ENCODE measurements around the gene NLK.

Gene NLK

DNA sequence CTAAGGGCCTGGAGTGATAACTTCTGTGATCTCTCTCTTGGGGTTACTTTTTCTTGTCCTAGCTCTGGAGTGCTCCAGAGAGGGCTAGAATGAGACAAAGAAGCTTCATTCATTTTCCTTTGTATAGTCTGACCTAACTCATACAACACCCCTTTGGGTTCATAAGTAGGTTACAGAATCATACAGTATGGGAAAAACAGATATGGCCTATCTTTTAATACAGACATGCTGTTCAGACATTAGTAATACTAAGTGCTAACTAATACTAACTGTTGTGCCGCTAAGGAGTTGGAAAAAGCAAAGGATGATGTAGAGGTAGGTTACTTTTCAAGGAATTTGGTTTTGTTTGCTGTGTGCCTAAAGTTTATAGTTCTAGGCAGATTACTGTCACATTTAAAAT lies 84.7 kb downstream of the NLK start:
- Histone ChIP-seq H3K4ac (ENCODE audit: low read length) (no peak overlapping the region), H3K18ac (ENCODE audit: low read length) (no peak overlapping the region), H3K4me1 (ENCODE audit: control insufficient read depth in 2 of 2, insufficient read depth in 1 of 2, low read depth in 1 of 2, low read length in 2 of 2) (peaks cover 0 to 7% of the 10 kb centered on the region in 2 donors), H3K27ac (replicated peaks; ENCODE audit: low read length) (no peak overlapping the region), H2BK12ac (ENCODE audit: low read length) (no peak overlapping the region), H2BK5ac (ENCODE audit: low read length) (no peak overlapping the region), H2AFZ (ENCODE audit: low read length) (no peak overlapping the region), H3K9me3 (replicated peaks in 1 of 2; ENCODE audit: control insufficient read depth in 2 of 2, insufficient read depth in 1 of 2, low read depth in 1 of 2, low read length in 2 of 2) (no peaks in the 10 kb centered on the region), H3K23ac (ENCODE audit: low read depth, low read length, poor library complexity) (no peak overlapping the region), H3K36me3 (replicated peaks in 1 of 2; ENCODE audit: control insufficient read depth in 2 of 2, insufficient read depth in 2 of 2, low read length in 2 of 2) (peaks cover 0 to 38% of the 10 kb centered on the region in 2 donors), H3K4me3 (ENCODE audit: low read length in 2 of 2) (no peak overlapping the region), H3K27me3 (ENCODE audit: control insufficient read depth in 3 of 3, insufficient read depth in 3 of 3, low read depth in 1 of 3, low read length in 3 of 3) (peaks cover 0 to 3% (median 0%) of the 10 kb centered on the region in 3 experiments), H2BK15ac (ENCODE audit: low read length) (no peak overlapping the region), H4K8ac (ENCODE audit: low read depth, low read length) (no peak overlapping the region), H4K91ac (ENCODE audit: low read depth, low read length, poor library complexity) (no peak overlapping the region), H3K4me2 (ENCODE audit: insufficient read depth, low read length, poor library complexity, severe bottlenecking) (no peak overlapping the region), H3K79me1 (ENCODE audit: low read depth, low read length) (no peaks in the 10 kb centered on the region), H3K9ac (ENCODE audit: low read depth, low read length, poor library complexity) (no peak overlapping the region), H3K14ac (ENCODE audit: low read length) (no peak overlapping the region), H2BK120ac (ENCODE audit: low read depth, low read length) (no peak overlapping the region), H2AK5ac (ENCODE audit: low read depth, low read length) (no peak overlapping the region)
- no peak for DNase-seq (ENCODE audit: low spot score)
- WGBS, 2 donors (ENCODE audit: extremely low coverage in 2 of 2, insufficient read length in 2 of 2, insufficient replicate concordance in 1 of 2) = no CpG with 5 or more reads among the region's 1 CpG

DNA sequence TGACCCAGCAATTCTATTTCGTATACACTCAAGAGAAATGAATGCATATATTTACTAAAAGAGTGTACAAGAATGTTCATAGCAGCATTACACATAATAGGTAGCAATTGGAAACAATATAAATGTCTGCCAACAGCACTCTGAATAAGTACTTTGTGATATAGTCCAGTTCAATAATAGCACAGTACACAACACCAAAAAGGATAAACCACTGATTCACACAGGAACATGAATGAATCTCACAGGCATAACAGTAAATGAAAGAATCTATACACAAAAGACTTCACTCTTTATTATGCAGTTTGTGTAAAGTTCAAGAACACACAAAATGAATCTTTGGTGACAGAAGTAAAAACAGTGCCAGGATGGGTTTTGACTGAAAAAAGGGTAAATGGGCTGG lies 86.3 kb downstream of the NLK start:
- H3K36me3 ChIP-seq (replicated peaks in 1 of 2; ENCODE audit: control insufficient read depth in 2 of 2, insufficient read depth in 2 of 2, low read length in 2 of 2) = peaks cover 4 to 39% of the 10 kb centered on the region in 2 donors
- H4K8ac ChIP-seq (ENCODE audit: low read depth, low read length) = no peak overlapping the region
- H3K4me2 ChIP-seq (ENCODE audit: insufficient read depth, low read length, poor library complexity, severe bottlenecking) = no peak overlapping the region
- H3K4me3 ChIP-seq (ENCODE audit: low read length in 2 of 2) = no peak overlapping the region
- no CpG with 5 or more reads among the region's 1 CpG for WGBS, 2 donors (ENCODE audit: extremely low coverage in 2 of 2, insufficient read length in 2 of 2, insufficient replicate concordance in 1 of 2)
- peaks cover 0 to 3% (median 0%) of the 10 kb centered on the region in 3 experiments for H3K27me3 ChIP-seq (ENCODE audit: control insufficient read depth in 3 of 3, insufficient read depth in 3 of 3, low read depth in 1 of 3, low read length in 3 of 3)
- no peak overlapping the region for H2BK120ac ChIP-seq (ENCODE audit: low read depth, low read length)
- H3K18ac ChIP-seq (ENCODE audit: low read length) = no peak overlapping the region
- no peak overlapping the region for H3K9ac ChIP-seq (ENCODE audit: low read depth, low read length, poor library complexity)
- H2AK5ac ChIP-seq (ENCODE audit: low read depth, low read length) = no peak overlapping the region
- no peaks in the 10 kb centered on the region for H3K9me3 ChIP-seq (replicated peaks in 1 of 2; ENCODE audit: control insufficient read depth in 2 of 2, insufficient read depth in 1 of 2, low read depth in 1 of 2, low read length in 2 of 2)
- H2BK15ac ChIP-seq (ENCODE audit: low read length) = no peak overlapping the region
- H3K4ac ChIP-seq (ENCODE audit: low read length) = no peak overlapping the region
- no peak overlapping the region for H2BK5ac ChIP-seq (ENCODE audit: low read length)
- no peak overlapping the region for H2AFZ ChIP-seq (ENCODE audit: low read length)
- no peak overlapping the region for H3K23ac ChIP-seq (ENCODE audit: low read depth, low read length, poor library complexity)
- H3K27ac ChIP-seq (replicated peaks; ENCODE audit: low read length) = no peak overlapping the region
- H3K79me1 ChIP-seq (ENCODE audit: low read depth, low read length) = no peaks in the 10 kb centered on the region
- no peak overlapping the region for H2BK12ac ChIP-seq (ENCODE audit: low read length)
- H3K14ac ChIP-seq (ENCODE audit: low read length) = no peak overlapping the region
- DNase-seq (ENCODE audit: low spot score) = no peak
- H3K4me1 ChIP-seq (ENCODE audit: control insufficient read depth in 2 of 2, insufficient read depth in 1 of 2, low read depth in 1 of 2, low read length in 2 of 2) = peaks cover 0 to 7% of the 10 kb centered on the region in 2 donors
- no peak overlapping the region for H4K91ac ChIP-seq (ENCODE audit: low read depth, low read length, poor library complexity)

DNA sequence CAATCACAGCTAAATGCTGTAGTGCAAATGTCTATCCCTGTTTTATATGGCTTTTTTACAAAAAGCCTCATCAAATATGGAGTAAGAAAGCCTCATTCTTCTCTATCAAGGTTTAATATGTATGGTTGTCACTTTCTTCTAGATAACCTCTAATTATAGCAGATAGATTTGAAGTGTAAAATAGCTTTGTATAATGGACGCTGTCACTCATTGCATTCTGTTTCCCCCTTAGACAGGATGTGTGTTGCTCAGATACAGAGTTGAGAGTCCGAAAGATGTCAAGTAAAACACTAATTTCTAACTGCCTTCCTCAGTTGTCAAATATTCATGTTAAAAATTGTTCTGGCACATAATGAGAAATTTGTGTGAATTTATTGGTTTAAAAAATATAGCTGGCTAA lies 88.0 kb downstream of the NLK start:
- Histone ChIP-seq H3K18ac (ENCODE audit: low read length) (no peak overlapping the region), H2AFZ (ENCODE audit: low read length) (no peak overlapping the region), H3K23ac (ENCODE audit: low read depth, low read length, poor library complexity) (no peak overlapping the region), H3K14ac (ENCODE audit: low read length) (no peak overlapping the region), H3K9ac (ENCODE audit: low read depth, low read length, poor library complexity) (no peak overlapping the region), H2BK120ac (ENCODE audit: low read depth, low read length) (no peak overlapping the region), H3K4me2 (ENCODE audit: insufficient read depth, low read length, poor library complexity, severe bottlenecking) (no peak overlapping the region), H3K4me3 (ENCODE audit: low read length in 2 of 2) (no peak overlapping the region), H3K36me3 (replicated peaks in 1 of 2; ENCODE audit: control insufficient read depth in 2 of 2, insufficient read depth in 2 of 2, low read length in 2 of 2) (peaks cover 4 to 39% of the 10 kb centered on the region in 2 donors), H4K91ac (ENCODE audit: low read depth, low read length, poor library complexity) (no peak overlapping the region), H3K79me1 (ENCODE audit: low read depth, low read length) (no peaks in the 10 kb centered on the region), H4K8ac (ENCODE audit: low read depth, low read length) (no peak overlapping the region), H2BK5ac (ENCODE audit: low read length) (no peak overlapping the region), H2AK5ac (ENCODE audit: low read depth, low read length) (no peak overlapping the region), H3K4ac (ENCODE audit: low read length) (no peak overlapping the region), H2BK15ac (ENCODE audit: low read length) (no peak overlapping the region), H2BK12ac (ENCODE audit: low read length) (no peak overlapping the region), H3K27ac (replicated peaks; ENCODE audit: low read length) (no peak overlapping the region), H3K27me3 (ENCODE audit: control insufficient read depth in 3 of 3, insufficient read depth in 3 of 3, low read depth in 1 of 3, low read length in 3 of 3) (no peaks in the 10 kb centered on the region), H3K4me1 (ENCODE audit: control insufficient read depth in 2 of 2, insufficient read depth in 1 of 2, low read depth in 1 of 2, low read length in 2 of 2) (peaks cover 0 to 7% of the 10 kb centered on the region in 2 donors), H3K9me3 (replicated peaks in 1 of 2; ENCODE audit: control insufficient read depth in 2 of 2, insufficient read depth in 1 of 2, low read depth in 1 of 2, low read length in 2 of 2) (no peaks in the 10 kb centered on the region)
- DNase-seq (ENCODE audit: low spot score) = no peak
- WGBS, 2 donors (ENCODE audit: extremely low coverage in 2 of 2, insufficient read length in 2 of 2, insufficient replicate concordance in 1 of 2) = no CpG with 5 or more reads among the region's 2 CpGs

DNA sequence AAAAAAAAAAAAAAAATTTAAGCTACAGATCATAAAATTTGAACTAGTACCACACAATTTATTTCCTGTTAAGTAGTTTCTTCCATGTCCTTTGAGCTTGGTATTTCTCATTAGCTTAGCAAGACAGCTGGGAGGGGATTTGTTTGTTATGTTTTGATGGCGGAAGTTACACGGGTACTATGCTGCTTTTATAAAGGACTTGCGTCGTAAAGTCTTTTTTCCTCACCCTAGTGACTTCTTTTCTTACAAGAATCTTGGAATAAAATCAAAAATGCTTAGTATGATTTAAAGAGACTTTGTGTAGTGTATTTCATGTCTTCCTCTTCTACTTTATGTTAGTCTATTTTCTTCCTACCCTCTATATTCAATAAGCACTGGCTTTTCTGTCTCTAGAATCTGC lies 89.1 kb downstream of the NLK start:
- WGBS, 2 donors (ENCODE audit: extremely low coverage in 2 of 2, insufficient read length in 2 of 2, insufficient replicate concordance in 1 of 2) = no CpG with 5 or more reads among the region's 4 CpGs

More for the DNA sequence above, 89.1 kb downstream of the NLK start:
- Histone ChIP-seq H2BK5ac (ENCODE audit: low read length) (no peak overlapping the region), H3K4ac (ENCODE audit: low read length) (no peak overlapping the region), H3K27me3 (ENCODE audit: control insufficient read depth in 3 of 3, insufficient read depth in 3 of 3, low read depth in 1 of 3, low read length in 3 of 3) (no peaks in the 10 kb centered on the region), H3K14ac (ENCODE audit: low read length) (no peak overlapping the region), H3K9me3 (replicated peaks in 1 of 2; ENCODE audit: control insufficient read depth in 2 of 2, insufficient read depth in 1 of 2, low read depth in 1 of 2, low read length in 2 of 2) (no peaks in the 10 kb centered on the region), H3K4me2 (ENCODE audit: insufficient read depth, low read length, poor library complexity, severe bottlenecking) (no peak overlapping the region), H3K4me3 (ENCODE audit: low read length in 2 of 2) (no peak overlapping the region), H2BK120ac (ENCODE audit: low read depth, low read length) (no peak overlapping the region), H3K27ac (replicated peaks; ENCODE audit: low read length) (no peak overlapping the region), H2AFZ (ENCODE audit: low read length) (no peak overlapping the region), H4K91ac (ENCODE audit: low read depth, low read length, poor library complexity) (no peak overlapping the region), H3K23ac (ENCODE audit: low read depth, low read length, poor library complexity) (no peak overlapping the region), H3K4me1 (ENCODE audit: control insufficient read depth in 2 of 2, insufficient read depth in 1 of 2, low read depth in 1 of 2, low read length in 2 of 2) (peaks cover 0 to 7% of the 10 kb centered on the region in 2 donors), H2AK5ac (ENCODE audit: low read depth, low read length) (no peak overlapping the region), H3K36me3 (replicated peaks in 1 of 2; ENCODE audit: control insufficient read depth in 2 of 2, insufficient read depth in 2 of 2, low read length in 2 of 2) (peaks cover 4 to 40% of the 10 kb centered on the region in 2 donors), H2BK12ac (ENCODE audit: low read length) (no peak overlapping the region), H4K8ac (ENCODE audit: low read depth, low read length) (no peak overlapping the region), H3K18ac (ENCODE audit: low read length) (no peak overlapping the region), H3K9ac (ENCODE audit: low read depth, low read length, poor library complexity) (no peak overlapping the region), H2BK15ac (ENCODE audit: low read length) (no peak overlapping the region), H3K79me1 (ENCODE audit: low read depth, low read length) (no peaks in the 10 kb centered on the region)
- no peak for DNase-seq (ENCODE audit: low spot score)
